ELF-1 (cell line): ENCODE results near the gene DYNLL1.
A peak's percentile ranks its signal among the peaks of the same experiment; 100 is the strongest.
"Not testable (repeated sequence)": the region's sequence is repeated elsewhere in the genome, so short reads cannot be mapped to it uniquely, and the experiment has no call there.

Experiments
- DNase-seq: peaks from one replicate; pipeline ENCODE4 v3.0.0-alpha.2; 2016; ENCODE audit warnings: low read depth, low spot score

The DYNLL1 gene

DNA sequence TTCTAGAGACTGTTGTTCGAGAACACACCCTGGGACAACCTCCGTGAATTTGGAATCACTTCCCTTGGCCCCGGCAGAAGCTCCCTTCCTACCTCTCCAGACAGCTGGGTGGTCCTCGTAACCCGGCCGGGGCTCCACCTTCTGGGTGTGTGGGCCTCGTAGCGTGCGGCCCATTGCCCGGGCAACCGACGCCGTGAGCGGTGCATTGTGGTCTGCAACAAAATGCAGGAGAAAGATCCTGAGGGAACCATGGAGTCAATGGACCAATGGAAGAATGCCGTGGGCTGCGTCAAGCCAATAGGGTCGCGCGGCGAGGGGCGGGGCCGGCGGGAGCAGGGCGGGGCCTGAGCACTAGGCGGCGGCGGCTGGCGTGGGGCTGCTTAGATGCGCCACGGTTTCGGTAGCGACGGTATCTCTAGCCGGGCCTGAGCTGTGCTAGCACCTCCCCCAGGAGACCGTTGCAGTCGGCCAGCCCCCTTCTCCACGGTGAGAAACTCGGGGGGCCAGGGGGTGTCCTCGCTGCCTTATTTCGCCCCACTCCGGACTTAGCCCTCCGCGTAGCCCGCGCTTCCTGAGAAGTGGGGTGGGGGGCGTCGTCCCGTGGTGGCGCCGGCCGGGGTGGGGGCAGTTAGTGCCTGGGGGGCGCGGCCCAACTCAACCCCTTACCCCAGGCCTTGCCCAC, at the start of gene DYNLL1:
Gene DYNLL1, plus strand, starts transcription at position 383 of the 682 bp plus-strand sequence. CDS start 309 bp downstream, outside the sequence.
- DNase-seq, result peak; percentile 99

DNA sequence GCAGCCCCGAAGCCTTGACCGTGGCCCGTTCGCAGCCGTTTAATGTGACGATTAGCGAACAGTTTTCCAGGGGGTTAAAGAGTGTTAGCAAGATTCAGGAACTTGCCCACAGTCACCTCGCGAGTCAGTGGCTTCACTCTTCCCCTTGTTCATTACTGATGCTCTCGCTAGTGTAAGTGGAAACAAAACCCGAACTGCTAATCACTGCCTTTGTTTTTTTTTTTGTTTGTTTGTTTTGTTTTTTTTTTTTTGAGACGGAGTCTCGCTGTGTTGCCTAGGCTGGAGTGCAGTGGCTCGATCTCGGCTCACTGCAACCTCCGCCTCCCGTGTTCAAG, 49.1 kb upstream of the DYNLL1 start:
- not testable (repeated sequence) for DNase-seq

DNA sequence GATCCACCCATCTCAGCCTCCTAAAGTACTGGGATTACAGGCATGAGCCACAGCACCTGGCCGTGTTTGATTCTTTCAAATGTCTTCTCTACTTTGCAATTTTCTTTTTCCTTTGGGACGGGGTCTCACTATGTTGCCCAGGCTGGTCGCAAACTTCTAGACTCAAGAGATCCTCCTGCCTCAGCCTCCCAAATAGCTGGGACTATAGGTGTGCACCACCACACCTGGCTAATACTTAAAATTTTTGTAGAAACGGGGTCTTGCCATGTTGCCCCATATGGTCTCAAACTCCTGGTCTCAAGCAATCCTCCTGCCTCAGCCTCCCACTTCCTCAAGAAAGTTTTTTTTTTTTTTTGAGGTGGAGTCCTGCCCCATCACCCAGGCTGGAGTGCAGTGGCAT, 47.9 kb upstream of the DYNLL1 start:
- DNase-seq, result no peak

DNA sequence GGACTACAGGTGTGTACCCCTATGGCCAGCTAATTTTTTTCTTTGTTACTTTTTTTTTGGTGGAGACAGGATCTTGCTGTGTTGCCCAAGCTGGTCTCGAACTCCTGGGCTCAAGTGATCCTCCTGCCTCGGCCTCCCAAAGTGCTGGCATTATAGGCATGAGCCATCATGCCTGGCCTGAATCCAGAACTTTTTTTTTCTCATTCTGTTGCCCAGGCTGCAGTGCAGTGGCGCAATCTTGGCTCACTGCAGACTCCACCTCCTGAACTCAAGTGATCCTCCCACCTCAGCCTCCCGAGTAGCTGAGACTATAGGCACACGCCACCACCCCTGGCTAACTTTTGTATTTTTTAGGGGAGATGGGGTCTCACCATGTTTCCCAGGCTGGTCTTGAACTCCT, 43.4 kb upstream of the DYNLL1 start:
- not testable (repeated sequence) for DNase-seq

DNA sequence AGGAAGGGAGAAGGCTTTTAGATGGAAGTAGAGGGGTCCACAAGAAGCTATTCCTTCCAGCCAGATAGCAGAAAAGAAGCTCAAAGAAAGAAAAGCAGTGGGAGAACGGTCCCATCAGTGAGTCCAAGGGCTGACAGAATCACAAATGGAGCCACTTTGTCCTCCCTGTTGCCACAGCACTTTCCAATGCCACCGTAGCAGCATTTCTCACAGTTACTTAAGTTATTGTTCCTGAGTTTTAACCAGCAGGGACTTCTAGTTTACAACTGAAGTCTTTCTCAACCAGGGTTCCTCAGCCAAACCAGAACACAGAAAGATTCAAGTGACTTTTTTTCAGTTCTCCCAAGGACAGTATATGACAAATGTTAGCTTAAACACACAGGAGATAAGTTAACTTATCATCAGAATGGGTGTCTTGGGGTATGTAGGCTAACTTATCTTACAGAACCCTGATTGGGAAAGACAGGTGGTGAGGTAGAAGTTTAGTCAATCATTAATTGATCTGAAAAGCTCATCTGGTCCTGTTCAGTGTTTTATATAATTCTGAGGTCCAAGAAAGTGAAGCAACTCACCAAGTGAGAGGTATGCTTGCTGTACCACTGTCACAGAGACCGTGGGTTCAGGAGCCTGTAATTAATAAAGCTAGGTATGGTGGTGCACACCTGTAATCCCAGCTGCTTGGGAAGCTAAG, 42.7 kb upstream of the DYNLL1 start:
- no peak for DNase-seq

DNA sequence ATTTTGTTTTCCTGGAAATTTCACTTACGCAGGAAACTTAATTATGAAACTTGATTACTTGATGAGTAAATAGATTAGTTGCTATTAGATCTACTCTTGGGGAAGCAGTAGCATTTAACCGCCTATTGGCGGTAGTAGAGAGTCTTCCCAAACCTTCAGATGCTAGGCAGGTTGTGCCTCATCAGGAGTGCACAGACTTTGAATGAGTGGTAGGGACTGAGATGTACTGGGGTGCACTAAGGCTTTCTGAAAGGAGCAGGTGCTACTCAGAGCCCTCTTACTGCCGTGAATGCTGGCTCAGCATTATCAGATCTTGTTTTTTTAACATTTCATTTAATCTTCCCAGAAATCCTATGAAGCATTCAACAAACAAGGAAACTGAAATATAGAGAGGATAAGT, 41.9 kb upstream of the DYNLL1 start:
- no peak for DNase-seq

DNA sequence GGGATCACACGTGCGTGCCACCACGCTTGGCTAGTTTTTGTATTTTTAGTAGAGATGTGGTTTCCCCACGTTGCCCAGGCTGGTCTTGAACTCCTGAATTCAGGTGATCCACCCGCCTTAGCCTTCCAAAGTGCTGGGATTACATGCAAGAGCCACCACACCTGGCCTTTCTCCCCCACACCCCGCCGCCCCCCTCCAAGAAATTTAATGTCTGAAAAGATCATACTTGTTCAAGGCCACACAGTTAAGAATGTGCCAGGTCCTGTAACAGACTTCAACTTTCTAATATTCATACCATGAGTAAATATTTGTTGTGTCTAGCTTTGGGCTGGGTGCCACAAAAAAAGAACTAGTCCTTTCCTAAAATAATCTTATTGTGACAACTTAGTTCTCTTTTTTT, 40.6 kb upstream of the DYNLL1 start:
- DNase-seq, result no peak

DNA sequence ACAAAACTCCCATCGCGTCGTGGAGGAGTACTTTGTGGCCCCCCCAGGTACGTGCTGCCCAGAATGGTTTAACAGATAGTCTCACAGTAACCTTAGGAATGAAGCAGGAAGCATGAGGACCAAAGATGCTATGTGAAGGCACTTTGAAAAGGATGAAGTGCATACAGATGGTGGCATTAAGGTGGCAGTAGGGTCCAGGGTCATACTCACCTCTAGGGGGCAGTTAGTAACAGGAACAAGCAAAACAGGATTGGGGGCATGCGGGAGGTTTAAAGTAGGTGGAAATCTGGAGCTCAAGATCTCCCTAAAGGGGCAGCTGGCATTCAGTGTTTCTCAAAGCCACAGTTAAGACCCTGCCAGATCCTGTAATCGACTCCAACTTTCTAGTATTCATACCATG, 38.8 kb upstream of the DYNLL1 start:
- peak; percentile 46 for DNase-seq

DNA sequence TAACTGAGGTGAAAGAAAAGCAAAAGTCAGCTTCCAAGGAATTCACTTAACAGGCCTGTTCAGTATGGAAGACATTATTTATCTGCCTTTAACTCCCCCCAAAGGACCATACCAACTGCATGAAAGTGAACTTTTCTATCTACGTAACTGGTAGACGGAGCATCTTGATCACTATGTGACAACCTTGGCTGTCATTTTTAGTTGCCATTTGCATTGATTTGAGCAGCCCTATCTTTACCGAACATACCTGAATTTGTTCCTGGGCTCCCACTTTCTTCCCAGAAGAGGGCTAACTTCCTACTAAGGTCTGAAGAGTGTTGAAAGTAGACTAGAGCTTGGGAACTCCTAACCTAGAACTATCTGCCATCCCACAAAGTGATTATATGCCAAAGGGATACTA, 35.8 kb upstream of the DYNLL1 start:
- no peak for DNase-seq

DNA sequence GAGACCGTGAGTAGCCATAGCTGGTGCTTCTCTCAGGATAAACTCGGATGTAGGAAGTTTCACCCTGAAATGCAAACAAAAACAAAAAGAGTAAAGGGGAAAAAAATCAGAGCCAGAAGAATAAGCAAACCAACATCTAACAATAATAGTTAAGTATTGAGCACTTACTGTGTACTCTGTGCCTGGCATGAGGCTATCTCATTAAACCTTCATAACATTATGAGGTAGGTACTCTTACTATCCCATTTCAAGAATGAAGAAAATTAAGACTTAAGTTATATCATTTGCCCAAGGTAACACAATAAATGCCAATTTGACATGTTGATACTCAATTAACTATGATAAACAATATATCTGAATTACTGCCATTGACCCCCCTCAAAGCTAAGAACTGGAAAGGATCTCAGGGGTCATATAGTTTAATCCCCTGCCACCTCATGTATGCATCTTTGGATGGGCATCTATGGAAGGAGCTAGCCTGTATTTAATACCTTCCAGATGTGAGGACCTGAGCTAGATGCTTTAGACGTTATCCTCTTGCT, 33.7 kb upstream of the DYNLL1 start:
- no peak for DNase-seq

DNA sequence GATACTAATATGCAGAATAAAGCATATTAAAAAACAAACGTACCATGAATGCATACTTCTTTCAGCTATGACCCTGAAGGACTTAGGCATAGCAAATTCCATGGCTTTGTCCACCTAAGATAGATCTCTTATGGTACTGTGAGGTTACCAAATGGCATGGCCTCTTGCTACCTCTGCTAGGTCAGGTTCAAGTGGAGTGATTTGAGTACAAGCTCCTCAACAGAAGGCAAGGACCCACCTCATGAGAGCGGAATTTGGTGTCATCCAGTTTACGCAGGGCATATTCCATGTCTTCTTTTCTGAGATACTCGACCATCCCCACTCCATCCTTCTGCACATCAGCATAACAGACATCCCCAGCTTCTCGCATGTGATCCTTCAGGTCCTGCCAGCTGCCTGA, 32.2 kb upstream of the DYNLL1 start:
- DNase-seq, result no peak

DNA sequence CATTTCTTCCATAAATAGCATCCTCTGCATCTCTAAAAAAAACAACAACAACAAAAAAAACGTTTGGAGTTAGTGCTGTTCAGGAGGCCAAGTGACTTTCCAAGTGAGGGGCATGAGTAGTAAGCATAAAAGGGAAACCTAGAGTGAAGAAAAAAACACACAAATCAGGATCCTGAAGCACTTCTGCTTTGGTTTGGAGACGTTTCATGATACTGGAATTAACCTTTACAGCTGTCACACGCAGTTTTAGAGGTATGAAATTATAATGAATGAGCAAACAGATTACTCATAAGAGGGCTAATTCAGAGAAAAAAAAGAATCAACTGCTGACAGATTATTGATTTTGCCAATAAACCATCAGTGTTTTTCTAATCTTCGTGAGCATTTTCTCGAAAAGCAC, 30.2 kb upstream of the DYNLL1 start:
- DNase-seq, result no peak

DNA sequence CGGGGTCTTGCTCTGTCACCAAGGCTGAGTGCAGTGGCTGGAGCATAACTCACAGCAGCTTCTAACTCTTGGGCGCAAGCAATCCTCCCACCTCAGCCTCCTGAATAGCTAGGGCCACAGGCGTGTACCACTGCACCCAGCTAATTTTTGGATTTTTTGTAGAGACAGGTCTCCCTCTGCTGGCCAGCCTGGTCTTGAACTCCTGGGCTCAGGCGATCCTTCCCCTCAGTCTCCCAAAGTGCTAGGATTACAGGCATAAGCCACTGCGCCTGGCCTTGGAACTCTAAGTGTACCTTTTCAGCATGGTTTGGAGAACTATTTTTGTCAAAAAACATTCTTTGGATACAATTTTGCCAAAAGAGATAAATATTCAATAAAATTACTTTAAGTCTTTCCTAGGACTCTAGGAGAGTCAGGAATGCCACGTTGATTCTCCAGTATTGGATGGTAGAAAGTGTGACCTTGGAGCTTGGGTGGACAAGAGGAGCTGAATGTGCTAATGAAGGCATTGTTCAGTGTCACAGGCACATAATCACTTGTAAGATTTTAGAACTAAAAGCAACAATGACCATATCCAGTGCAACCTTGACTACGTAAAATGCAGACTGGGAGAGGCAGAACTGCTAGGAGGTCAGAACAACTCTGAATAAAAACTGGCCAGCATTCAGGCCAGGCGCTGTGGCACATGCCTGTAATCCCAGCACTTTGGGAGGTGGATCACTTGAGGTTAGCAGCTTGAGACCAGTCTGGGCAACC, 29.2 kb upstream of the DYNLL1 start:
- peak; percentile 80 for DNase-seq

DNA sequence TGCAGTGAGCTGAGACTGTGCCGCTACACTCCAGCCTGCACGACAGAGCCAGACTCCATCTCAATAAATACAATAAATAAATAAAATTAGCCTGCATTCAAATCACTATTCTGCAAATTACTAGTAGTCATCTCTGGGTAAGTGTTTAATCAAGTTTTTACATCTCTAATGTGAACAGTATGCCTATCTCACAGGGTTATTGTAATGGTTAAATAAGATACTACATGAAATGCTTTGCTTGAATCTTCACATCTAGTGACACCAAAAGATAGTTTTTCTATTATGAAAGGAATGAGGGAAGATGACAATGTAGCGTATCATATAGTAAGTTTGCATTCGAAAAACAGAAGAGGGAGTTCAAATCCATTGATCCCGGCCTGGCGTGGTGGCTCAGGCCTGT, 28.5 kb upstream of the DYNLL1 start:
- DNase-seq, result no peak

DNA sequence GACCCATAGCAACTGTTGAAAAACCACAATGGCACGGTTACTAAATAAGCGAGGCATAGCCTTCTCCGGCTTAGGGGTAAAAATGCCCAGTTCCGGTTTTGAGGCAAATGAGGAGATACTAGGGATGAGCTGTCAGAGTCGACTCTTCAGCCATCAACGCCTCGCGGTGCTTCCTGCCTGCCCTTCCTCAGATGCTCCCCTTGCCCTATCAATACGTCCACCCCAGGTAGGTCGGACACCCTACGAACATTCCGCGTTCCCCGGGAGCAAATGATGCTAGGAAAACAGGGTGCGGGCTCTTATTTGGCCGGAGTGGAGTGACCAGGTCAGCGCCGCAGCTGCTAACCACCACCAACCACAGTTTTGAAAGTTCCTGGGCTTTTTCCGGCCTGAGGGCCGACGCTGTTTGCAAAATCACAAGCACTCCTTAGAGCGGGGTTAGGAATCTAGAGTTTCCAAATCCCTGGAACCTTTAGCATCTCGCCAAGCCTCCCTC, 27.5 kb upstream of the DYNLL1 start:
- DNase-seq, result peak; percentile 74

DNA sequence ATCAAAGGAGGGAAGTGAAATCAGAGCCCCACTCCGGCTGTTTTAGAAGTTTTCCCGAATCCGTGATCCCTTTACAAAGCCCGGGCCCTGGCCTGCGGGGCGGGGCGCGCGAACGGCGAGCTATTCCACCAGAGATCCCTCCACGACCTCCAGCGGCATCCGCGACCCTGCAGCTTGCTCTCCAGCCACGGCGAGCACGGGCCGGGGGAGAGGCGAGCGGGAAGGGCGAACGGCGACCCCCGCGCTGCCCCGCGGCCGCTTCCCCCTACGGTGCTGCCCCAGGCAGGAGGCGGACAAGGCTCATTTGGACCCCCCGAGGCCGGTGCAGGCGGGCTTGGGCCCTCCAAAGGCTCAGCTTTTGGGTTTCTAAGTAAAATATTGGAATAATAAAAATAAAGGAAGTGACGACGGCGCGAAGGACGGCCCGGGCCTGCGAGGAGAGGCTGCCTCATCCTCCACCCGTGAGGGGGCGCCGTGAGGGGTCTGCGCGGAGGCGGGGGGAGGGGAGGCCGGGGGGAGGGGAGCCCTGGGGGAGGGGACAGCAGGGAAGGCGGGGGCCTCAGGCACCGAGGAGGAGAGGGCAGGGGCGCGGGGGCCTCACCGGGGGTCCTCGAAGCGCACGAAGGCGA, 27.0 kb upstream of the DYNLL1 start:
- DNase-seq, result no peak

DNA sequence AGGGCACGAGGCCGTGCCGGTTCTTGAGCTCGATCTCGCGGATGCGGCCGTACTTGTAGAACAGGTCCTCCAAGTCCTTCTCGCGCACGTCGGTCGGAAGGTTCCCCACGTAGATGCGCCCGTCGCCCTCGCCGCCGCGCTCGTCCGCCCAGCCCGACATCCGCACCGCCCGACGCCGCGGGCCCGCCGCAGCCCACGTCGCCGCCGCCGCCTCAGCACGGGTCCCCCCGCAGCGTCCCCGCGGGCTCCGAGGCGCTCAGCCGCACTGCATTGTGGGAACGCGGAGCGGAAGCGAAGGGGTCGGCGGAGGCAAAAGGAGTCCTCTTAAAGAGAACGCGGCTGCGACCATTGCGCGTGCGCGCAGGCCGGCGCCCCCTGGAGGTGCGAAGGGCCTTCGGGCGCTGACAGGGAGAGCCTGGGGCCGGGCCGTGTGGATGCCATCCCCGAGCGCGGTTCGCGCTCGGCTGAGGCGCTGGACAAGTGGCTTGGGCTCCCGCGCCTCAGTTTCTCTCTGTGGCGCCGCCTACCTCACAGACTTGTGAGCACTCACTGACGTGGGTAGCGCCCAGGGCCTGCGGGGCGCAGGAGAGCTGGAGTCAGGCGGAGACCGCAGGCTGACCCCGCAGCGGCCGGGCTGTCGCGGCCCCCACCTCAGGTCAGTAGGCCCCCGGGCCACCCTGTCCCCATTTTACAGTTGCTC, 26.3 kb upstream of the DYNLL1 start, which contains the start of gene SRSF9:
Gene SRSF9, minus strand, starts transcription at position 299 of the 700 bp plus-strand sequence. Its CDS starts 139 bp downstream, at position 160.
- DNase-seq, result peak; percentile 96

DNA sequence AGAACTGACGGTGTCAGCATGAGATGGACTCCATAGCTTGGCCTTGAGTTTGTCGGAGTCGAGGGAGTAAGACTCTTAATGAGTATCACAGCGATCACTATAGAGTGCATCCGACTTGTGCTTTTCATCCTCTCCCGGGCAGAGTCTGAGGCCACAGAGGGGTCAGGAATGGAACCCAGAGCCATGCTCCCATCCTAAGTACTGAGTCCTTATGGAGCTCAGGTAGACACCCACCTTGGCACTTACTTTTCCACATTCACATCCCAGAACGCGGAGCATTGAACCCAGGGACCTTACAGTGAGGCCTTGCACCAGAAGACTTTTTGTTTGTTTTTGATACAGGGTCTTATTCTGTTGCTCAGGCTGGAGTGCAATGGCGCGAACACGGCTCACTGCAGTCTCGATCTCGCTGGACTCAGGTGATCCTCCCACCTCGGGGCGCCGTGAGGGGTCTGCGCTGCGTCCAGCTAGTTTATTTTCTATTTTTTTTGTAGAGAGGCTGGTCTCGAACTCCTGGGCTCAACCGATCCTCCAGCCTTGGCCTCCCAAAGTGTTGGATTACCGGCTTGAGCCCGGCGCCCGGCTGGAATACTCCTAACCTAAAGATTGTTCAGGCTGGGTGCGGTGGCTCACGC, 25.6 kb upstream of the DYNLL1 start:
- DNase-seq, result no peak

DNA sequence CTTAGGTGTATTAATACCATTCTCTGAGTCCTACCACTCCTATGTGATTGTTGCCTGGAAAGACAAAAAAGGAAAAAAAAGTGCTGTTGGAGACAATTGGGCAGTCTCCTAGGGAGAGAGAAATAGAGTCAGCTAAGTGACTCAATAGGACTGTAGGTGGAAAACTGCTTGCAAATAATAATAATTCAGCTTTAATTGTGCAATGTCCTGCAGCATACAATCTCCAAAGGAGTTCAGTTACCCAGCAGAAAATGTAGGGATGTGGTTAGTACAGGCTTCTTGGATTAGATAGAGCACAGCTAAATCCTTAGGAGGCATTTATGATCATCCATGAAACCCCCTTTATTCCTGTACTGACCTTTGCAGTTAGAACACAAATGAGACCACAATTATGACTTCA, 23.4 kb upstream of the DYNLL1 start:
- no peak for DNase-seq

DNA sequence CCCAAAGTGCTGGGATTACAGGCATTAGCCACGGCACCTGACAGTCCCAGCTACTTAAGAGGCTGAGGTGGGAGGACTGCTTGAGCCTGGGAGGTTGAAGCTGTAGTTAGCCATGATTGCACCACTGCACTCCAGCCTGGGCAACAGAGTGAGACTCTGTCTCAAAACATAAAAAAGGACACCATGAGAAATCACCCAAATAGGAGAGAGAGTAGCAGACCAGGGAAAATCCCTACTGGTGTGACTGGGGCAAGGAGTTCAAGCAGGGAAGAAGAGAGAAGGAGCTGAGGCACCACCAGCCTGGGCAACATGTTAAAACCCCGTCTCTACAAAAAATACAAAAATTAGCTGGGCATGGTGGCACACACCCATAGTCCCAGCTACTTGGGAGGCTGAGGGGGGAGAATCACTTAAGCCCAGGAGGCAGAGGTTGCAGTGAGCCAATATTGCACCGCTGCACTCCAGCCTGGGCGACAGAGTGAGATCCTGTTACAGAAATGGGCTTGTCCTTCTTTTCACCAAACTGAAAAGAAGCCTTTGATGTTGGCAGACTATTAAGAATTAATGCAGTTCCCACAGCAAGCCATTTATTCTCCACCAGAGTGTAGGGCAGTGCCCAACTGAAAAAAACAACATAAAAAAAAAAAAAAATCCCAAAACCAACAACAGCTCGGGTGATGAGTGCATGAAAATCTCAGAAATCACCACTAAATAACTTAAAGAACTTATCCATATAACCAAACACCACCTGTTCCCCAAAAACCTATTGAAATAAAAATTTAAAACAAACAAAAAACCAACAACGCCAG, 21.9 kb upstream of the DYNLL1 start:
- no peak for DNase-seq
